ENCODE data around the gene KRT15.

Gene KRT15

GRCh38 chr17:41518789-41519449 is at the start of gene KRT15:
TSS of gene KRT15 (minus strand) at chr17:41518890. CDS start at chr17:41518827, 63 bp downstream.
- DNase-seq (ENCODE audit: low read depth) = no peak

DNA sequence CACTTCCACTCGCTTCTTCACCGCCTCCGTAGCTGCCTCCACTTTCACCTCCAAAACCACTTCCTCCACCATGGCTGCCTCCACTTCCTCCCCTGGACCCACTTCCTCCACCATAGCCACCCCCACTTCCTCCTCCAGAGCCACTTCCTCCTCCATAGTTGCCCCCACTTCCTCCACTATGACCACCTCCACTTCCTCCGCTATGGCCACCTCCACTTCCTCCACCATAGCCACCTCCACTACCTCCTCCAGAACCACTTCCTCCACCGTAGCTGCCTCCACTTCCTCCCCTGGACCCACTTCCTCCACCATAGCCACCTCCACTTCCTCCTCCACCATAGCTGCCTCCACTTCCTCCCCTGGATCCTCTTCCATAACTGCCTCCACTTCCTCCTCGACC is 48.6 kb upstream of the KRT15 start:
- DNase-seq (ENCODE audit: low read depth) = no peak

- DNase-seq (ENCODE audit: low read depth) = no peak
Observed at GRCh38 chr17:41565338-41565737, 46.6 kb upstream of the KRT15 start.

DNA sequence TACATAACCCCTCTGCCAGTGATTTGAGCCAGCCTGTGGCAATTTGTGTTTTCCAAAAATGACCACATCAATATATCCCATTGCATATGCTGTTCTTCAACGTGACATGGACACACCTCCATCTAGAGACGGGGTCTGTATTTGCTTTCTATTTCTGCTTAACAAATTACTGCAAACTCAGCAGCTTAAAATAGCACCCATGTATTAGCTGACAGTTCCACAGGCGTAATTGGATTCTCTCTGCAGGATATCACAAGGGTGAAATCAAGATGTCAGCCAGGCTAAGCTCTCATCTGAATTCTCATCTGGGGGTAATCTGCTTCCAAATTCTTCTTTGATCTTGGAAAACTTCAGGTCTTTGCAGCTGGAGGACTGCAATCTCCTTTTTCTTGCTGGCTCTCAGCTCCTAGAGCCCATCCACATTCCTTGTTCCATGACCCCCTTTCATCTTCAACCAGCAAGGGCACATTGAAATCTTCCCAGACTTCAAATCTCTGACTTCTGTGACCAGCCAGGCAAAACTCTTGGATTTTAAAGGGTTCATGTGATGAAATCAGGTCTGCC is 45.0 kb upstream of the KRT15 start:
- DNase-seq (ENCODE audit: low read depth) = no peak

DNA sequence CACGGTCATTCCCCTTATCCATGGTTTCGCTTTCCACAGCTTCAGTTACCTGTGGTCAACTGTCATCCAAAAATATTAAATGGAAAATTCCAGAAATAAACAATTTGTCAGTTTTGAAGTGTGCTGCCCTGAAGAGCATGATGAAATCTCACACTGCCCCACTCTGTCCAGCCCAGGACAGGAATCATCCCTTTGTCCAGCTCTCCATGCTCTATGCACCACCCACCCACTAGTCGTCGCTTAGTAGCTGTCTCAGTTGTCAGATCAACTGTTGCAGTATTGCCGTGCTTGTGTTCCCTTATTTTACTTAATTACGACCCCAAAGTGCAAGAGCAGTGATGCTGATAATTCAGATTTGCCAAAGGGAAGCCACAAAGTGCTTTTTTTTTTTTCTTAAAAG is 42.9 kb upstream of the KRT15 start:
- DNase-seq (ENCODE audit: low read depth) = no peak

DNA sequence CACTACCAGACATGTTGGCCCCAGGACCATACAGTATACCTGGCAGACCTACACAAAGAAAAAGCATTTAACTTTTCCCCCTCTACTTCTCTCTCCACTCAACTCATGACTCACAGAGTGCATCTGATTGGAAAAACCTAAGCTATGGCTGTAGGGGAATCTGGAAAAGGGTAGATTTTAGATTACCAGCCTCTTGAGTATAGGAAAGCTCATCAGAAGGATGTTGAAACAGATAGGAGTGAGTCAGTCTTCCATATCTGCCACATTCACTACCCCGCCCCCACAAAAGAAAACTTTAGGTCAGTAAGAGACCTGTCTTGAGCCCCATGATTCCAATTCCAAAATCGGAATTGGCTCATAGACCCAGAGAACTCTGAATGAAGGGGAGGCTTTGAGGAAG is 40.9 kb upstream of the KRT15 start:
- DNase-seq (ENCODE audit: low read depth) = peak; percentile 65

DNA sequence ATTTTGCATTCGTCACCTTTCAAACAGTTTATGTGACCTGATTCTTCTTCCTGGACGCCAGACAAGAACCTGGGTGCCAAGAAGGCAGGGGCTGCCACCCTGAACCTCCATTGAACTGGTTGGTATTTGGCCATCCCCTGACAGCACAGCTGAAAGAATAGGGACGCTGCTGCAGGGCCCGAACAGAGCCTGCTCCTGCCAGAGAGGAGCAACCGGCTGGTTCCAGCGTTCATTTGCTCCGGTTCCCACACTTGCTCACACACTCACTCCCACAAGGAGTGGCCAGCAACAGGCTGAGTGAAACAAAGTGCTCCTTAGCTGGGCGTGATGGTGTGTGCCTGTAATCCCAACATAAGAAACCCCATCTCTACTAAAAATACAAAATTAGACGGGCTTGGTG is 38.2 kb upstream of the KRT15 start:
- no peak for DNase-seq (ENCODE audit: low read depth)

DNA sequence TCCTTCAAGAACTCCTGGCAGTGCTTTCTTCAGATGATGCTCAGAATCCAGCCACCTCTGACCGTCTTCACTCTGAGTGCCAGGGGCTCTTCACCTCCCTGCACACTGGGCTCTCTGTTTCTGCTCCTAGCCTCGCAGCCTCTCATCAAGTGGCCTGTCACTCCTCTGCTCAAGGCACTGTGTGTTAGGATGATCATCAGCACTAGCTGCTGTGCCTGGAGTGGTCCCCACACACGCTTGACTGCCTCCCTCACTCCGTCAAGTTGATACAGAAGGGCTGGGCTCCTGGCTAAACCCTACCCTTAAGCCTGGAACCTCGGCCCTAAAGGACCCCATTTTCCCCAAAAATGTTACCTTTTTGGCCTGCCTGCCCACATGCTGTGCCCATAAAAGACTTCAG is 37.6 kb upstream of the KRT15 start:
- DNase-seq (ENCODE audit: low read depth) = no peak

DNA sequence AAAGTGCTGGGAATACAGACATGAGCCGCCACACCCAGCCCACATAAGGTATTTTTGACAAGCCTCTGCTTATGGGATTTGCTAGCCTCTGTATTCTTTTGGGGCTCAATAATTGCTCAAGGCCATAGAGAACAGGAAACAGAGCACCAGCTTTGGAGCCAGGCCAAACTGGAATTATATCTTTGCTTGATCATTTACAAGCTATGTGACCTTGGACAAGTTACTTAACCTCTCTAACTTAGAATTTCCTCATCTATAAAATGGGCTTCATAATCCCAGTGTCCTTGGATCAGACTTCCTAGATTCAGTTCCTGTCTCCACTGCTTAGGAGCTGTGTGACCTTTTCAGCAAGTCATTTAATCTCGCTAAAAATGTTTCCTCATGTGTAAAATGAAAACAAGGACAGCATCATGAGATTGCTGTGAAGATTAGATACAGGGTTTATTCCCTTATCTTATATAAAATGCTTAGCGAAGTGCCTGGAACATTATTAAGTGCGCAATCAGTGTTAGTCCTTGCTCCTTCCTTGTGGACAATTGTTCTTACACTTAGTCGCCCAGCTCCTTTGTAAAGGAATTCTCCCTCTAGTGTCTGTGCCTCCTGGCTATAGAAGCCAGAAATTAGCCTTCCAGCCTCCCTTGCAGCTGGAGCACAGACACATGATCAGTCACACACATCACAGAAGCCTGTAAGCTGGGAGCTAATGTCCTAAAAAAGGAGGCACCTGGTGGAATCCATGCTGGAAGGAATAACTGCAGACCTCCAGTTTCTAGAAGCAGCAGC is 36.6 kb upstream of the KRT15 start:
- peak; percentile 63 for DNase-seq (ENCODE audit: low read depth)

GRCh38 chr17:41553987-41554680 is 35.4 kb upstream of the KRT15 start:
- DNase-seq (ENCODE audit: low read depth) = no peak

GRCh38 chr17:41553176-41553575 is 34.5 kb upstream of the KRT15 start:
- DNase-seq (ENCODE audit: low read depth) = no peak

DNA sequence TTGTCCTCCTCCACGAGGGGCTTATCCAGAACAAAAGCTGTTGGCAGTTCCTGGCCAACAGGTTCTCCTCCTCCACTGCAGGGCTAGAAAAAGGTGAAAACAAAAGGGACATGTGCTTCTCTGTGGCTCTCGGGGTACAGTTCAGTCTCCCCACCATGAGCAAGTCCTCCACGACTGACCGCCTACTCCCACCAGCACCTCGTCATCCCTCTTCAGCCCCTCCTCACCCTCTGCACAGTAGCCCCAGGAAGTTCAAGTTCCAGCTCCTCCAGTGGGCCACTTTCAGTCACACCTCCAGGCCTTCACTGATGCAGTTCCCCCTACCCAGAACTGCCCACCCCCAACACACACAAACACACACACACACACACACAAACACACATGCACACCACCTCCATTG is 33.8 kb upstream of the KRT15 start:
- DNase-seq (ENCODE audit: low read depth) = no peak

- DNase-seq (ENCODE audit: low read depth) = no peak
Observed at GRCh38 chr17:41551365-41551764, 32.7 kb upstream of the KRT15 start.

- peak; percentile 62 for DNase-seq (ENCODE audit: low read depth)
Observed at GRCh38 chr17:41549596-41550039, 30.9 kb upstream of the KRT15 start.

GRCh38 chr17:41548844-41549595 is 30.3 kb upstream of the KRT15 start:
- DNase-seq (ENCODE audit: low read depth) = peak; percentile 89

GRCh38 chr17:41547921-41548843 is 29.5 kb upstream of the KRT15 start:
- DNase-seq (ENCODE audit: low read depth) = peak; percentile 98

GRCh38 chr17:41547378-41547841 is 28.7 kb upstream of the KRT15 start:
- no peak for DNase-seq (ENCODE audit: low read depth)

DNA sequence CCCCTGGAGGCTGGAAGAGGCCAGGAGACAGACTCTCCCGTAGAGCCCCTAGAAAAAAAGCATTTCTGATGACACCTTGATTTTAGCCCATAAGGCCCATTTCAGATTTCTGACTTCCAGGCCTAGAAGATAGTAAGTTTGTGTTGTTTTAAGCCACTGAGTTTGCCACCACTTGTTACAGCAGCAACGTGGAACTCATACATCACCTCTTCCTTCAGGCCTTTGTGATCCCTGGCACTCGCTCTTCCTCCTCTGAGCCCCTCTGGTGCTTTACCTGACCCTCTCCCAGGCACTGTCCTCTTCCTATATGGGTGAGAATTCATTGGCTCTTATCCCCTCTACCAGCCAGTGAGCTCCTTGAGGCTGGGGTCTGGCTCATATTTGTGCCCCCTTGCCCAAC is 28.1 kb upstream of the KRT15 start:
- DNase-seq (ENCODE audit: low read depth) = no peak

GRCh38 chr17:41545829-41546410 is 27.2 kb upstream of the KRT15 start:
- no peak for DNase-seq (ENCODE audit: low read depth)

GRCh38 chr17:41544935-41545334 is 26.2 kb upstream of the KRT15 start:
- no peak for DNase-seq (ENCODE audit: low read depth)
